H1 (cell line): Measurements from ENCODE around the gene ELFN2. TPM values are rescaled to one million over a fixed set of nuclear protein-coding genes. Genes with fewer than 3 reads are reported as not detected.

Experiments used
- CTCF ChIA-PET: fragments of 300-600 bp; sonication (Branson Sonifier 250); formaldehyde crosslinking; loops from one replicate; lab custom pipeline; 2021; ENCODE audit not compliant: partially characterized antibody; lab: Charles Lee
- POLR2A ChIA-PET: fragments of 300-600 bp; sonication (Branson Sonifier 250); formaldehyde crosslinking; loops from one replicate; lab custom pipeline; 2021; ENCODE audit warnings: inconsistent platforms; ENCODE audit not compliant: partially characterized antibody; lab: Charles Lee
- DNase-seq, 2 experiments: peaks; one replicate each; pipeline versions ENCODE4 v3.0.0 to v3.0.0-alpha.2; 2010 to 2022; ENCODE audit warnings: low spot score in 2 of 2, low read depth in 1 of 2, mixed read lengths in 1 of 2
- FAIRE-seq: peaks from 2 replicates; lab custom pipeline; 2011; peaks lifted over from hg19 to GRCh38; lab: Jason Lieb, UNC
- H2AFZ ChIP-seq: 2 replicates; pipeline ENCODE4 v1.8.1; 2012; ENCODE audit warnings: low read length, inconsistent platforms
- H2AK5ac ChIP-seq: 2 replicates; pipeline ENCODE4 v1.6.1; 2013; ENCODE audit warnings: low read depth, low read length
- H2BK120ac ChIP-seq: replicated peaks from 2 replicates; pipeline ENCODE3; 2013; ENCODE audit warnings: low read depth, low read length, inconsistent platforms
- H2BK12ac ChIP-seq: 2 replicates; pipeline ENCODE4 v1.6.1; 2013; ENCODE audit warnings: low read depth, low read length
- H2BK15ac ChIP-seq: 2 replicates; pipeline ENCODE4 v1.6.1; 2013; ENCODE audit warnings: low read length
- H2BK20ac ChIP-seq: 2 replicates; pipeline ENCODE4 v1.6.1; 2013; ENCODE audit warnings: low read length
- H2BK5ac ChIP-seq: 2 replicates; pipeline ENCODE4 v1.6.1; 2013; ENCODE audit warnings: low read depth, low read length
- H3K14ac ChIP-seq: 2 replicates; pipeline ENCODE4 v1.6.1; 2013; ENCODE audit warnings: inconsistent platforms; ENCODE audit not compliant: insufficient read length
- H3K18ac ChIP-seq: 2 replicates; pipeline ENCODE4 v1.6.1; 2013; ENCODE audit warnings: low read length; ENCODE audit errors: extremely low read depth
- H3K23ac ChIP-seq: 2 replicates; pipeline ENCODE4 v1.6.1; 2013; ENCODE audit warnings: inconsistent platforms; ENCODE audit not compliant: insufficient read length
- H3K23me2 ChIP-seq: 2 replicates; pipeline ENCODE4 v1.6.1; 2013; ENCODE audit warnings: low read depth, low read length
- H3K27ac ChIP-seq: 2 replicates; pipeline ENCODE4 v1.6.1; 2011; ENCODE audit warnings: low read depth, low read length, inconsistent platforms
- H3K27me3 ChIP-seq, 4 experiments: replicated peaks in 1 of 4; 1 replicate in 1 of 4; 2 replicates in 3 of 4; pipeline versions ENCODE4 v1.6.1 to v1.8.1; 2011 to 2013; ENCODE audit warnings: low read length in 3 of 4, mild to moderate bottlenecking in 3 of 4, inconsistent platforms in 2 of 4, mixed read lengths in 2 of 4, moderate library complexity in 1 of 4; ENCODE audit not compliant: control insufficient read depth in 3 of 4, insufficient read depth in 3 of 4; ENCODE audit errors: extremely low read depth in 1 of 4
- H3K36me3 ChIP-seq, 4 experiments: 2 replicates each; pipeline versions ENCODE4 v1.6.1 to v1.8.1; 2011 to 2013; ENCODE audit warnings: mild to moderate bottlenecking in 4 of 4, low read length in 3 of 4, moderate library complexity in 2 of 4, control low read depth in 1 of 4, inconsistent platforms in 1 of 4; ENCODE audit not compliant: insufficient read depth in 4 of 4, control insufficient read depth in 2 of 4
- H3K4ac ChIP-seq: replicated peaks from 2 replicates; pipeline ENCODE3; 2013; ENCODE audit warnings: low read length, low read depth, mixed read lengths, inconsistent platforms; ENCODE audit not compliant: insufficient read length
- H3K4me1 ChIP-seq, 4 experiments: replicated peaks in 1 of 4; 1 replicate in 1 of 4; 2 replicates in 3 of 4; pipeline versions ENCODE4 v1.6.1 to v1.8.1; 2011 to 2013; ENCODE audit warnings: low read length in 3 of 4, inconsistent platforms in 2 of 4, mixed read lengths in 1 of 4; ENCODE audit not compliant: insufficient read depth in 4 of 4, control insufficient read depth in 3 of 4
- H3K4me2 ChIP-seq, 2 experiments: 2 replicates each; pipeline versions ENCODE4 v1.6.1 to v1.8.1; 2011 to 2013; ENCODE audit warnings: low read depth in 2 of 2, low read length in 2 of 2, control low read depth in 1 of 2, inconsistent platforms in 1 of 2, mild to moderate bottlenecking in 1 of 2; ENCODE audit not compliant: insufficient read depth in 1 of 2
- H3K4me3 ChIP-seq, 4 experiments: fragments of 200-600, 300-600 bp in 1 of 4; sonication (generic), shearing (Covaris generic), sonication (Bioruptor Twin) in 1 of 4; 2 replicates each; pipeline versions ENCODE4 v1.5.1 to v1.8.1; 2011 to 2016; ENCODE audit warnings: low read length in 4 of 4, low read depth in 3 of 4, control low read depth in 2 of 4, inconsistent platforms in 2 of 4, mild to moderate bottlenecking in 2 of 4, mixed read lengths in 1 of 4, moderate library complexity in 1 of 4; ENCODE audit not compliant: insufficient read depth in 2 of 4; ENCODE audit errors: extremely low read depth in 1 of 4
- H3K56ac ChIP-seq: replicated peaks from 2 replicates; pipeline ENCODE3; 2013; ENCODE audit warnings: low read depth, mild to moderate bottlenecking, mixed read lengths, low read length, inconsistent platforms; ENCODE audit not compliant: insufficient read length
- H3K79me1 ChIP-seq: 2 replicates; pipeline ENCODE4 v1.6.1; 2013; ENCODE audit warnings: low read depth, low read length, control low read depth
- H3K79me2 ChIP-seq, 2 experiments: 2 replicates each; pipeline versions ENCODE4 v1.6.1 to v1.8.1; 2012 to 2013; ENCODE audit warnings: low read length in 2 of 2, mild to moderate bottlenecking in 2 of 2, inconsistent platforms in 1 of 2; ENCODE audit not compliant: insufficient read depth in 2 of 2, control insufficient read depth in 1 of 2
- H3K9ac ChIP-seq, 4 experiments: replicated peaks in 1 of 4; 1 replicate in 1 of 4; 2 replicates in 3 of 4; pipeline versions ENCODE4 v1.6.1 to v1.8.1; 2011 to 2013; ENCODE audit warnings: low read depth in 3 of 4, low read length in 3 of 4, control low read depth in 2 of 4, mild to moderate bottlenecking in 2 of 4, moderate library complexity in 2 of 4, inconsistent platforms in 1 of 4; ENCODE audit errors: extremely low read depth in 1 of 4
- H3K9me3 ChIP-seq, 2 experiments: 2 replicates each; pipeline versions ENCODE4 v1.6.1 to v1.8.1; 2012 to 2013; ENCODE audit warnings: mild to moderate bottlenecking in 2 of 2, moderate library complexity in 2 of 2, control low read depth in 1 of 2, inconsistent platforms in 1 of 2, low read depth in 1 of 2, low read length in 1 of 2, mixed read lengths in 1 of 2; ENCODE audit not compliant: insufficient read depth in 2 of 2
- H4K20me1 ChIP-seq, 2 experiments: replicated peaks in 1 of 2; 2 replicates each; pipeline versions ENCODE3 to v1.8.1; 2011 to 2013; ENCODE audit warnings: inconsistent platforms in 2 of 2, low read length in 2 of 2, mild to moderate bottlenecking in 1 of 2; ENCODE audit not compliant: insufficient read depth in 2 of 2, control insufficient read depth in 1 of 2
- H4K5ac ChIP-seq: 2 replicates; pipeline ENCODE4 v1.6.1; 2013; ENCODE audit warnings: low read length, low read depth, mixed read lengths, inconsistent platforms; ENCODE audit not compliant: insufficient read length
- H4K8ac ChIP-seq: 2 replicates; pipeline ENCODE4 v1.8.0; 2013; ENCODE audit warnings: mild to moderate bottlenecking, moderate library complexity, low read length, inconsistent platforms; ENCODE audit not compliant: insufficient read depth; ENCODE audit errors: extremely low read depth
- H4K91ac ChIP-seq: replicated peaks from 2 replicates; pipeline ENCODE3; 2013; ENCODE audit warnings: low read length, mixed read lengths, inconsistent platforms; ENCODE audit not compliant: insufficient read length
- CBX8 ChIP-seq: fragments of 300-800, 300-1000 bp; sonication (generic); IDR thresholded peaks from 2 replicates; pipeline ENCODE4 v1.7.1; 2016; ENCODE audit warnings: low read depth, low read length, borderline replicate concordance
- NRF1 ChIP-seq: IDR thresholded peaks from 2 replicates; pipeline ENCODE4 v1.6.1; 2011; ENCODE audit warnings: mild to moderate bottlenecking, low read depth, low read length, improper control_type of control experiment
- SP4 ChIP-seq: IDR thresholded peaks from 2 replicates; pipeline ENCODE4 v1.6.1; 2012; ENCODE audit warnings: low read length, inconsistent platforms
- TBP ChIP-seq: IDR thresholded peaks from 2 replicates; pipeline ENCODE4 v1.6.1; 2011; ENCODE audit warnings: low read depth, low read length, improper control_type of control experiment
- WGBS, 2 experiments: shearing (Covaris generic) in 1 of 2; methylation state at CpG; one replicate each; pipeline versions ENCODE4 v1.1.6 to v1.1.7; 2013 to 2015; ENCODE audit warnings: low lambda C conversion rate in 2 of 2, mixed read lengths in 2 of 2, inconsistent platforms in 1 of 2, low coverage in 1 of 2, missing lambda C conversion rate in 1 of 2; ENCODE audit not compliant: insufficient replicate concordance in 2 of 2, insufficient coverage in 1 of 2, insufficient read length in 1 of 2; ENCODE audit errors: extremely low coverage in 1 of 2, missing lambda C conversion rate in 1 of 2; 5-methylcytosine and 5-hydroxymethylcytosine counted together
- polyA plus RNA-seq, 7 experiments: library from polyadenylated mRNA; depleted of rRNA in 3 of 7; stranded (reverse) in 5 of 7; unstranded in 2 of 7; fragments of >200 nt in 5 of 7; fragments of 200-250 nt in 2 of 7; gene quantifications; 1 replicate in 5 of 7; 2 replicates in 1 of 7; 4 replicates in 1 of 7; pipeline versions ENCODE4 v1.2.1 to v1.2.3, GENCODE V29; 2011 to 2013; ENCODE audit warnings: missing spikeins in 2 of 7, mixed read lengths in 2 of 7
- total RNA-seq: library from RNA; stranded (reverse); fragmentation: NEBNext Ultra II Directional; extraction: Animal tissue kit (Norgen Biotek cat#: 25700); gene quantifications from 2 replicates; pipeline ENCODE4 v1.2.1, GENCODE V29; 2021

The ELFN2 gene
- total and polyA plus RNA-seq, 2 of the 8 experiments (the other 6 are each of a cell fraction or from before 2014, with no cell fraction given): 0.63 to 0.88 TPM

DNA sequence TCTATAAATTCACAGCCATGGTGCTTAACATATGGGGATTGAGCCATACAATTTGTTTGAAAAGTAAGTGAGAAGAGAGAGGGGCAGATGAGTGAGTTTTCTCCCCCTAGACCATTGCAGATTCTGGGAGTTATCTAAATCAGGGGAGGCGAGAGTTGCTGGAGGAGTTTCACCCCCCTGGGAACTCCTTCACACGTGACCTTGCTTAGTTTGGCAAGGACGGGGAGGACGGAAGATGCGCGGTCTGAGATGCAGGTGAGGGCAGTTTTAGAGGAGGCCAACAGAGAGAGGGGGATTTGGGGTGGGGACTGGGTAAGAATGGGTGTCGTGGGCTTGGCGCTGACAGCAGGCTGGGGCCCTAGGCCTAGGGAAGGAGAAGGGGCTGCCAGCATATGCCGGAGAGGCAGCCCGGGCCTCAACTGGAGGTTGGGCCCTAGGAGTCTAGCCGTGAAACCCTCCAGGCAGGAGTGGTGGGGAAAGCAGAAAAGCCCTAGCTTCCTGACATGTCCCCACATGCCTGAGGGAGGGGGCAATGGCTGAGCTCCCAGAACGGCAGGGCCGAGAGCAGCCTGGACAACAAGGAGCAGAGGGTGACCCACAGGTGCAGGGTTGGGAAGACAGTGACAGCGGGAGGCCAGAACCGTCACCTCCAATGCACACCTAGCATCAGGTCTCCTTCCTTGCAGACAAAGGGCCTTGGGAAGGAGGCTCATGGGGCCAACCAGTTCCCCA is 63.9 kb downstream of the ELFN2 start:
- no peak overlapping the region for H3K9ac ChIP-seq
- H3K9me3 ChIP-seq: no peaks in the 10 kb centered on the region
- H4K20me1 ChIP-seq: no peaks in the 10 kb centered on the region
- H3K4me2 ChIP-seq: no peak overlapping the region
- H3K79me2 ChIP-seq: no peaks in the 10 kb centered on the region
- H3K23me2 ChIP-seq: no peaks in the 10 kb centered on the region
- no peak overlapping the region for H3K14ac ChIP-seq
- no peak overlapping the region for H4K5ac ChIP-seq
- H4K8ac ChIP-seq: no peak overlapping the region; the same call in 1 of the 2 replicates
- no peak overlapping the region for H2BK20ac ChIP-seq
- DNase-seq: no peak
- no peak overlapping the region for H3K27ac ChIP-seq
- H3K27me3 ChIP-seq: peaks cover 0 to 3% (median 0%) of the 10 kb centered on the region in 4 experiments; a peak in 1 of 7 replicates
- no peak overlapping the region for H3K4ac ChIP-seq
- H3K4me1 ChIP-seq: peaks cover 0 to 3% (median 2%) of the 10 kb centered on the region in 4 experiments; a peak in 2 of 7 replicates
- H3K36me3 ChIP-seq: no peaks in the 10 kb centered on the region
- no peaks in the 10 kb centered on the region for H3K79me1 ChIP-seq
- WGBS, 2 experiments: 93% methylated on average over 14 of the region's 15 CpGs; no CpG with 5 or more reads in 1 of the 2 experiments
- H3K56ac ChIP-seq: no peak overlapping the region
- no peak overlapping the region for H3K4me3 ChIP-seq
- CTCF ChIA-PET: interaction anchor here (0.9 to 1.1 kb wide), 2 partner anchors 18 to 47 kb away, joined by 4 read pairs; no protein-coding TSS in a partner anchor
- no peak overlapping the region for H2BK120ac ChIP-seq
- no peak overlapping the region for H2AFZ ChIP-seq
- peak overlapping the region; percentile 60 for H2BK5ac ChIP-seq
- H4K91ac ChIP-seq: peak overlapping the region; percentile 42
- no peak overlapping the region for H3K23ac ChIP-seq
- no peak overlapping the region; the same call in none of the 2 replicates for H3K18ac ChIP-seq
- FAIRE-seq: no peak
- POLR2A ChIA-PET: no interaction called here
- H2AK5ac ChIP-seq: no peak overlapping the region
- H2BK12ac ChIP-seq: peak overlapping the region; percentile 39; the same call in 1 of the 2 replicates
- H2BK15ac ChIP-seq: no peak overlapping the region
- TF ChIP-seq NRF1 (no peak), TBP (no peak), SP4 (no peak), CBX8 (no peak)
